GM10266 (cell line): ENCODE results near the gene TTN.

Experiments
- DNase-seq: peaks from one replicate; pipeline ENCODE4 v3.0.0; 2012; ENCODE audit errors: extremely low spot score
- CTCF ChIP-seq: IDR thresholded peaks from 2 replicates; pipeline ENCODE4 v1.5.1; 2012; ENCODE audit warnings: mild to moderate bottlenecking, low read depth; ENCODE audit not compliant: control insufficient read depth, insufficient read depth; ENCODE audit errors: missing control alignments

The TTN gene

GRCh38 chr2:178776751-178777150 lies 30.5 kb downstream of the TTN start:
- no peak for DNase-seq

GRCh38 chr2:178775975-178776374 lies 31.2 kb downstream of the TTN start:
- no peak for TF ChIP-seq CTCF
- no peak for DNase-seq

More at GRCh38 chr2:178776751-178777150, 30.5 kb downstream of the TTN start:
- TF ChIP-seq CTCF = no peak

GRCh38 chr2:178770518-178770917 lies 36.7 kb downstream of the TTN start:
- no peak for DNase-seq
- TF ChIP-seq CTCF = no peak

GRCh38 chr2:178767094-178768060 lies 39.8 kb downstream of the TTN start:
- no peak for DNase-seq
- no peak for TF ChIP-seq CTCF

GRCh38 chr2:178764097-178764496 lies 43.1 kb downstream of the TTN start:
- no peak for TF ChIP-seq CTCF
- no peak for DNase-seq

GRCh38 chr2:178761759-178762371 lies 45.4 kb downstream of the TTN start:
- peak; percentile 69 for TF ChIP-seq CTCF
- peak; percentile 12 for DNase-seq

- TF ChIP-seq CTCF = no peak
- no peak for DNase-seq
These were observed 50.4 kb downstream of the TTN start for GRCh38 chr2:178756843-178757242.
